ENCODE measurements around the gene KCTD5. TPM values are rescaled to one million over a fixed set of nuclear protein-coding genes. Genes with fewer than 3 reads are reported as not detected.
"Not testable (repeated sequence)": the region's sequence is repeated elsewhere in the genome, so short reads cannot be mapped to it uniquely, and the experiment has no call there.

KCTD5 gene
- total RNA-seq, 1 donor from 2014 or later = 21.2 TPM

DNA sequence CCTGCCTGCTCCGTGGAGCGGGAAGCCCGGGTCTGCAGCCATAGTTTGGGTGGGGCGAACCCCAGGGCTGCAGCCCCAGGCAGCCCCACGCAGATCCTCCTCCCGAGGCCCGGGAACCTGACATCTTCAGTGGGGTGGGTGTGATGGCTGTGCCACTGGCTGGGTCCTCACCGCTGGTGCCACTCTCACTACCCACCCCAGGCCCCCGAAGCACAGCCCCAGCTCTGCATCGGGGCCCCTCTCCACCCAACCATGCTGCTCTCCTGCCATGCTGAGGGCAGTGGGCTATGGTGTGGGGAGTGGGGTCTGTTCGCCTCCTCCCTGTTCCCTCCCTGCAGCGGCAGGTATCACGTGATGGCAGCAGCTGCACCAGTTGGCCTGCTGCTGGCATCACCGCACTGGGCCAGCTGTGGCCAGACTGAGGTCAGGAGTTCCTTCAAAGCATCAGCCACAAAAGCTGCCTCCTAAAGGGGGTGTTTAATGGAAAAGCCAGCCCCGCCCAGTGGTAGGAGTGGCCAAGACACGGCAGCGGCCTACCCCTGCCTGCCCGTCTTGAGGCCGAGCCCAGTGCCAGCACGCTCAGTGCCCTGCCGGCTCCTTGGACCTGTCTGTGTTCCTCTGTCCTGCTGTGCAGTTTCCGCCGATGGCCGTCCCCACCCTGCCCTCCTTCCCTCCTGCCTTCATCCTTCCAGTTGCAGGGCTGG is 10.8 kb downstream of the KCTD5 start:
- DNase-seq (ENCODE audit: low spot score in 2 of 2) (peak in 1 of 2 donors; percentile 74), FAIRE-seq (no peak)

- not testable (repeated sequence) for FAIRE-seq; DNase-seq (ENCODE audit: low spot score in 2 of 2)
Observed at GRCh38 chr16:2696601-2697250, 14.4 kb downstream of the KCTD5 start.

- FAIRE-seq (no peak), DNase-seq (ENCODE audit: low spot score in 2 of 2) (no peak)
Observed at GRCh38 chr16:2697401-2697948, 15.2 kb downstream of the KCTD5 start.

GRCh38 chr16:2698103-2698870 is 16.0 kb downstream of the KCTD5 start:
- no peak for DNase-seq (ENCODE audit: low spot score in 2 of 2)
- no peak for FAIRE-seq

DNA sequence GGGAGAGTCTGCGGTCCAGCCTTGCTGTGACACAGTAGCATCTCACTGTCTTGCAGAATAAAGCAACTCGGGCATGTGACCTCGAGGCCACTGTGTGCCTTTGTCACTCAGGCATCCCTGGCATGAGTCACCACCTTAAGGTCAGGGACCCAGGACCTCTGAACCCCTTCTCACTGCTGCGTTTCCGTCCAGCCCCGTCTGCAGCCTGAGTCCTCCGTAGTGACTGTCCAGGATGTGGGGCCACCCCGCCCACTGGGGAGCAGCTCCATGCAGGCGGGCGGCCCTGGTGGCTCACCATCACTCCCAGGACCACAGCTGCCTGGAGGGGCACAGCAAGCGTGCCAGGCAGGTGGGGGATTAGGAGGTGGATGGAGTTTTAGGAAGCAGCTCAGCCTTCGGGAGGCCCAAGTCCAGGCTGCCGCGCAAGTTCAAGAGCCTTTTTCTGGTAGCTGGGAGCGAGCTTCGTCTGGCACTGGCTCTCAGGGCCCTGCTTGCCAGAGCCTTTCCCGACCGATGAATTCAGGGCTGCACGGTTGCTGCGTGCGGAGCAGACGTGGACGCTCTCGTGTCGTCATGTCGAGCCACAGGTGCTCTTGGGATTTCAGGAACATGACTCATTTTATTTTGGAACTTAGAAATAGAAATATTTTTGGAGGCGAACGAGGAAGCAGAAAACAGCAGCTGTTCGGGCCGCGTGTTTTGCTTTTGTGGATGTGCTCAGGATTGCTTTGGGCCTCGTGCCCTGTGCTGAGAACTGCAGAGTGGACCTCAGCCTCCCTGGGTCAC is 16.8 kb downstream of the KCTD5 start:
- peak in 1 of 2 donors; percentile 79 for DNase-seq (ENCODE audit: low spot score in 2 of 2)
- no peak for FAIRE-seq

GRCh38 chr16:2699791-2700600 is 17.7 kb downstream of the KCTD5 start:
- DNase-seq (ENCODE audit: low spot score in 2 of 2) (no peak), FAIRE-seq (no peak)

DNA sequence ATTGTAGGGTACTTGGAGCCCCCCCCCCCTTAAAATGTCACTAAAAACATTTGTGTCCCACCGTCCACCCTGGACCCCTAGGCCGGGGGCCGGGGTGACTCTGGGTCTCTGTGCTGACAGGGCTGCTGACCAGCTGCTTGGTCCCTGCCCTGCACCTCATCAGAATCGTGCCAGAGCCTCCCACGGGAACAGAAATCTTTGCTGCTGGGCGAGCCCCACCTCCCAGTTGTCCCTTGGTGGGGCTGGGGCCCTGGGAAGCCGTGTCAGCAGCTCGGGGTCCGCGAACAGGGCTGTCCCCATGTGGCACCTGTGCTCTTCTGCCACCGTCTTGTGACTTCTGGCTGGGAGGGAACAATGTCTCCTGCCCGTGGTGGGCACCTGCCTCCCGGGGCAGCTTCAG is 18.5 kb downstream of the KCTD5 start:
- DNase-seq (ENCODE audit: low spot score in 2 of 2) = no peak
- no peak for FAIRE-seq

DNA sequence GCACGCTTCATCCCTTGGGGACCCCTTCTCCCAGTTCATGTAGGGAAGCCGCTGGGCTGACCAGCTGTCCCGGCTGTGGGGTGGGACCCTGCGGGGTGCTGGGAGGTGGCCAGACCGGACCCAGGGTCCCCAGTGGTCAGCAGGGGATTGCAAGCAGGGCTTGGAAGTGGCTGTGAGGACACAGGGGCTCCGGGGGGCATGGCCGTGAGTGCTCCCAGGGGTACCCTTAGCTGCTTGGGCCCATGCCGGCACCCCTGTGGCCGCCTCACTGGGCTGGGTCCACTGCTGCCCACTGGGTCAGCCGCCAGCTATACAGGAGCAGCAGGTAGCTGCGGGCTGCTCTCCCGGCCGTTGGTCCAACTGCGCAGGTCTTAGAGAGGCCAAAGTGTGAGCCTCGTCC is 18.9 kb downstream of the KCTD5 start:
- FAIRE-seq (no peak), DNase-seq (ENCODE audit: low spot score in 2 of 2) (no peak)

DNA sequence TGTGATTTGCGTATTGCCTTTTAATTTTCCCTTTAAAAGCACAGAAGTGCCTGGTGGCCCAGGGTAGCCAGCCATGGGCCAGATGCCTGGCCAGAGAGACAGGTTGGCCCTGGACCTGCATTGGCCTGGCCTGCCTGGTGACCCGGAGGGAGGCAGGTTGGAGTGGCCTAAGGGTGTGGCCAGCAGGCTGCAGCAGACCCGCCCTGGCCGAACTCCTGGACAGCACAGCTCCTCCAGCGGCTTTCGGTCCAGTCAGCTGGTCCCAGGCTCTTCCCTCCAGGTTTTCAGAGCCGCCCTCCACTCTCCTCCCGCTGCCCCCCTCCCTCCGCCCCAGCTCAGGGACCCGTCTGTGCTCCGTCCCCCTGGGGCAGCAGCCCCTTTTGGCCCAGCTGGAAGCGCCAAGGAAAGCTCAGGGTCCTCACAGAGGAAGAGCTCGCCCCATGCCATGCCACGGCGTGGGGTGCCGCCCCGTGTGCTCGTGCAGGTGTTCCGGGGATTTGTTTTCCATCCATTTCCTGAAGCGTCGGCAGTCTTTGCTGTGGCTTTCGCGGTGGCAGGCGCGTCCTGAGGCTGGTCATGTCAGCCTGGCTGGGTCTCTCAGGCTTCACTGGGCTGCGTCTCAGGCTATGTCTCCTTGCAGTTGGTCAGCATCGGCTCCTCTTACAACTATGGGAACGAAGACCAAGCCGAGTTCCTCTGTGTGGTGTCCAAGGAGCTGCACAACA is 19.6 kb downstream of the KCTD5 start:
- FAIRE-seq (no peak), DNase-seq (ENCODE audit: low spot score in 2 of 2) (no peak)

DNA sequence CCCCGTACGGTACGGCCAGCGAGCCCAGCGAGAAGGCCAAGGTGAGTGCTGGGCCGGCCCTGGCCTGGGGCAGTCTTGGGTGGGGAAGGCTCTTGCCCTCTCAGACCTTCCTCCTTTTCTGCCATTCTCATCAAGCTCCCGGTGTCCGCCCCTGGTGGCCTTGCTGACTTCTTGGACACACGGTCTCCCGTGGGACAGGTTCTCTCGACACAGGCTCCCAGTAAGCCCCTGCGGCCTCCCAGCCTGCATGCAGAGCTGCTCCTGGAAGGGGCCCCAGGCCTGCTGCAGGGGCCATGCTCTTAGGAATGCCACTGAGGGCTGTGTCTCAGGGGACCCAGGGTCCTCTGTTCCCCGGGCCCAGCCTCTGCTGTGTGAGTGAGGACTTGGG is 20.1 kb downstream of the KCTD5 start:
- no peak for FAIRE-seq
- no peak for DNase-seq (ENCODE audit: low spot score in 2 of 2)

DNA sequence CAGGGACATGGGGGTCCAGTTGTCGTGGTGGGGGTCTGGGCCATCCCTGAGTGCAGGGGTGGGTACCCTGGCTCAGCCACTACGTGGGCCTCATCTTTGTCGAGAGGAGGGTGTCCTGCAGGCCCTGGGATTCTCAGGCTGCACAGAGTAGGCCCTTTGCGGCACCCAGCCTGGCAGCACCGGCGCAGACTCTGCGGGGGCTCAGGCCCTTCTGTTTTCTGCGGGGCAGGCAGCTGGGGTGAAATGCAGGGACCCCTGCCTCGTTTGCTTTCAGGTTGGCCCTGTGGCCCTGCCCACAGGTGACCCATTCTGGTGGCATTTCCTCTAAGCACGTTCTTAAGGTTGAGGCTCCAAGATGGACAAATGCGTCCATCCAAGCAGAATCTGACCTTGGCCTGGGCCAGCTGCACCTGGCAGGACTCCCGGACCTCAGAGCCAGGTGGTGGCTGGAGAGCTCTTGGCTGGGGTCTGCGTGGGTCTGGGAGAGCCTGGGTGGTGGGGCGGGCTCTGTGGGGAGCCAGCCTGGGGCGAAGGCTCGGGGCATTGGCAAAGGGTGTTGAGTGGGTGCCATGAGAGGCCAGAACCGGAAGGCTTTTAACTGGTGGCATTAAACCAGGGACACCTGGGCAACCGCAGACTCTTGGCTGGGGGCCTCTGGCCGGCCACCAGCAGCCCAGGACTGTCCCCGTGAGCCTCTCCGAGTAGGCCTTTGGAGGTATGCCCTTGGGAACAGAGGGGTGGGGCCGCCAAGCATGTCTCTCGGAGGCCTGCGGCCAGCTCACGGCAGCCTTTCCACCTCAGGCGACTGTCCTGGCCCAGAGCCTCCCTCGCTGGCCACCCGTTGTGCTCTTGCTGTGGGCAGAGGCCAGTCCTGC is 20.8 kb downstream of the KCTD5 start:
- FAIRE-seq (no peak), DNase-seq (ENCODE audit: low spot score in 2 of 2) (no peak)

DNA sequence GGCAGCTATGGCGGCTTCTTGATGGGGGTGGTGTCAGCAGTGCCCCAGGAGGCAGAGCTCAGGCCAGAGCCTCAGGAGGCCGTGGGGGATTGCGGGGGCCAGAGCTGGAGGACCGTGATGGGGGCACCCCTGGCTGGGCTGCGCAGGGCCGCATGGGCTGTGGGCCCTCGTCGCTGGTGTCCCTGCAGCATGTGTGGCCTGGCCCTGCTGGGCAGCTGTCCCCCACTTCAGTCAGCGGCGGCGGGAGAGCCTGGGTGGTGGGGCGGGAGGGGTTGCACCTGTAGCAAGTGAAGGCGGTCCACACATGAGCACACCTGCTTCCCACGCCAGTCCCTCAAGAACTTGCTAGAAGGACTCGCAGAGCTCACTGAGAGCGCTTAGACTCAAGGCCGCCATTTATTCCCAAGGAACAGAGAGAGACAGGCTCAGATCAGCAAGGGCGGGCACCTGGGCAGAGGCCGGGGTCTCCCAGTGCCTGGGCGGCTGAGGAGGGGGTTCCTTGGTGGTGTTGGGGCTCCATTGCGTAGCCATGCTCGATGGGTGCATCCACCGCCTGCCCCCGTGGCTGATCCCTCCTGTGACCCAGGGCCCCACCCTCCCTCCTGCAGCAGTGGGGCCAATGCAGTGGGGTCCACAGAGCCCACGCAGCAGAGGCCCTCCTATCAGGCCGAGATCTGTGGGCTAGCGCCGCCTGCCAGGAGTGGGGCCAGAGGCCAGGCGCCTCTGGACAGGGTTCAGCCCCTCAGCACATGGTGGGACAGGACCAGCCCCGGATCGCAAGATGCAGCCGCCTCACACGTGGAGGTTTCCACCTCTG is 22.1 kb downstream of the KCTD5 start:
- DNase-seq (ENCODE audit: low spot score in 2 of 2) (no peak), FAIRE-seq (no peak)

DNA sequence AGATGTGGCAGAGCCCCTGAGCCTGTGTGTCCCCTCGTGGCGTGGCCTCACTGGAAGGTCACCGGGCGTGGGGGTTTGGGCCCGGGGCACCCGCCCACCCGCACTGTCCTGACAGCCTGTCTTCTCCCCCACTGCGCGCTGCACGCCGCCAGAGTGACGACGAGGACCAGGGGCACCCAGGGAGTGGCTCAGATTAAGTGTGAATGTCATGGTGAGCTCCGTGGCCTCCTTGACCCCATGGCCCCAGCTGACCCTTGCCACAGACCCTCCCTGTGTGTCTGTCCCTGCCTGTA is 22.6 kb downstream of the KCTD5 start:
- FAIRE-seq (no peak), DNase-seq (ENCODE audit: low spot score in 2 of 2) (no peak)

DNA sequence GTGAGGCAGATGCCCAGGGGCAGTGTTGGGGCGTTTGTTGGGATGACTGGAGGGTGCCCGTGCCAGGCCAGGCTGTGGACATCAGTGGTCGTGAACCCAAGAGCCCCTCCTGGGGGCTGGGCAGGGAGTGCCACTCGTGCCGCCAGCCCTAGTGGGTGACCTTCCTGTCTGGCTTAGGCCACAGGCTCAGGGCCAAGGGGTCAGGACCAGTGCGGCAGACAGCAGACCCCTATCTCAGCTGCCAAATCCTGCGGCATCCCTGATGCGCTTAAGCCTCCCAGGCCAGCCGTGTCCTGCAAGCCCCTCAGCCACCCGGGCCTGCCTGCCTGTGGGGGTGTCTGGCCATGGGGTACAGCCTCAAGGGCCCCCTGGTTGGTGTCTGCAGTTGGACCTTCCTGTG is 23.0 kb downstream of the KCTD5 start:
- no peak for DNase-seq (ENCODE audit: low spot score in 2 of 2)
- FAIRE-seq = no peak

DNA sequence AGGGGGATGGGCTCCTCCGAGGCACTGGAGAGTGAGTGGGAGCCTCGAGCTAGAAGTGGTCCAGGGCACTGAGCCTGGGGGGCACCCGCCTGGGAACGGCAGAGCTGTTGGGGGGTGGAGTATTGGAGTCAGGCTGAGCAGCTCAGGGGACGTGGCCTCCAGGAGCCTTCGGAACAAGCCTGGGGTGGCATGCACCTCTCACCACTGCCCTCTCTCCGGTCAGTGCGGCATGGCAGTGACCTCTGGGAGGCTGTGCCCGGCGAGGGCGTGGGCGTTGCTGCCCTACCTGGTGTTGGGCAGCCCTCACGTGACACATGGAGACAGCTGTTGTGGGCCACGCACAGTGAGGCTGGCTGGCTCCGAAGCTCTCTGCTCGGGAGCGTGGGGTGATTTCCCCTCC is 23.8 kb downstream of the KCTD5 start:
- no peak for FAIRE-seq

GRCh38 chr16:2706611-2707311 is 24.4 kb downstream of the KCTD5 start:
- no peak for FAIRE-seq
- DNase-seq (ENCODE audit: low spot score in 2 of 2) = no peak

More for the DNA sequence above, 23.8 kb downstream of the KCTD5 start:
- no peak for DNase-seq (ENCODE audit: low spot score in 2 of 2)
